ENCODE measurements around the gene FBXL20.

The FBXL20 gene

DNA sequence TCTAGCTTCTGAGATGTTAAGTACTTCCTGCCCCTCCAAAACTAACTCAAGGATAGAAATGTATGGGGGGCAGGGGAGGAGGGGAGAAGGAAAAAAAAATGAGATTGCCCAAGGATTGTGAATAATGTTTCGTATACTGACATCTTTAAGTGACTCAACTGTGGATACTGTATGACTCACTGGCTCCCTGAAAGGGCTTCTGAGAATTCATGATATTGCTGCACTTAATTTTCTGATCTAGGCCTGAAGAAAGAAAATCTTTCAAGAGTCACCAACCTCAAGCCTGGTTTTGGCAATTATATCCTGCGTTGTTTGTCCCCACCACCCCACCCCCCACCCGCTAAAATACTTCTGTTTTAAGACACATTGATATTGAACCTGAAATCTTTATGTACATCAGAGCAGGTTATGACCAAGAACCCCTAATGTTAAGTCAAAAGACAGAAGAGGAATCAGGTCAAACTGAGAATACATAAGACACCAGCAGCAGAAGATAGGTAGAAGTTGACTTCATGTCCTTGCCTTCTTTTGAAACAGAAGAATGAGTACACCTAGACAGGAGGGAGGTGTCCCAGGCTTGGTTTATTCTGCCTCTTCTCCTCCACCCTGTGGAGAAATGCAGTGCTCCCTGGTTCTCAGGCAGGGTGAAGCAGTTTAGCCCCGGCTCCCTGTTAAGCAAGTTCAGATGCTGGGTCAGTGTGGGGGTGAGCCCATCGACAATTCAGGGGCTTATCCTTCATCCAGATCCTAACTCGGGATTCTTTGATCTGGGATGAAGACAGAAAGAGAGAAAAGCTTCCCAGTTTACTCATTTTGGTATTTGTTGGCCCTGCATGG is 3.3 kb upstream of the FBXL20 start:
- H3K4me3 ChIP-seq (ENCODE audit: low read depth, low read length) = no peak overlapping the region
- TF ChIP-seq, protein P1, sequence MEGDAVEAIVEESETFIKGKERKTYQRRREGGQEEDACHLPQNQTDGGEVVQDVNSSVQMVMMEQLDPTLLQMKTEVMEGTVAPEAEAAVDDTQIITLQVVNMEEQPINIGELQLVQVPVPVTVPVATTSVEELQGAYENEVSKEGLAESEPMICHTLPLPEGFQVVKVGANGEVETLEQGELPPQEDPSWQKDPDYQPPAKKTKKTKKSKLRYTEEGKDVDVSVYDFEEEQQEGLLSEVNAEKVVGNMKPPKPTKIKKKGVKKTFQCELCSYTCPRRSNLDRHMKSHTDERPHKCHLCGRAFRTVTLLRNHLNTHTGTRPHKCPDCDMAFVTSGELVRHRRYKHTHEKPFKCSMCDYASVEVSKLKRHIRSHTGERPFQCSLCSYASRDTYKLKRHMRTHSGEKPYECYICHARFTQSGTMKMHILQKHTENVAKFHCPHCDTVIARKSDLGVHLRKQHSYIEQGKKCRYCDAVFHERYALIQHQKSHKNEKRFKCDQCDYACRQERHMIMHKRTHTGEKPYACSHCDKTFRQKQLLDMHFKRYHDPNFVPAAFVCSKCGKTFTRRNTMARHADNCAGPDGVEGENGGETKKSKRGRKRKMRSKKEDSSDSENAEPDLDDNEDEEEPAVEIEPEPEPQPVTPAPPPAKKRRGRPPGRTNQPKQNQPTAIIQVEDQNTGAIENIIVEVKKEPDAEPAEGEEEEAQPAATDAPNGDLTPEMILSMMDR (IDR thresholded peaks at IDR 0.05; ENCODE audit: low read depth, low read length) = no peak
- in situ Hi-C loops (cut with HindIII; ENCODE audit: low sequenced_read_pairs) = no loop called here
- DNase-seq (ENCODE audit: low read depth, low spot score) = peak; percentile 84

DNA sequence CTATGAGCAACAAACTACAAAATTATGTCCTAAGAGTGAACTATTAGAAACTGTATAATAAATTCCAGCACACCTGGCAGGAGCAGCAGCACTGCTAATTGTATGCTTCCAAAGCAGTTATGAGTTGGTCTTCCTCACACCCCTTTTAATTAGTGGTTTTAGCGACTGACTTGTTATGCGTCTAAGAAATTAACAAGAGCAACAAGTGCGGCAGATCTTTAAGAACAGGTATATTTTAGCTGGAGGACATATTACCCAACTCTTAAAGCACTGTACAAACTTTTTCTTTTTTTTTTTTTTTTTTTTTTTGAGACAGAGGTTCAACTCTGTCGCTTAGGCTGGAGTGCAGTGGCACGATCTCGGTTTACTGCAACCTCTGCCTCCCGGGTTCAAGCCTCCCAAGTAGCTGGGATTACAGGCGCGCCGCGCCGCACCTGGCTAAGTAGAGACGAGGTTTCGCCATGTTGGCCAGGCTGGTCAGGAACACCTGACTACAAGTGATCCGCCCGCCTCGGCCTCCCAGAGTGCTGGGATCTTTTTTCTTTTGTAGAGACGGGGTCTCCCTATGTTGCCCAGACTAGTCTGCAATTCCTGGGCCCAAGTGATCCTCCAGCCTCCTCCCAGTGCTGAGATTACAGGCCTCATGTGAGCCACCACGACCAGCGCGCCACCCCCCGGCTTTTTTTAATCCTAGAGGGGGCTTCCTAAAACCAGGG is 1.6 kb upstream of the FBXL20 start:
- TF ChIP-seq, protein P1 (IDR thresholded peaks at IDR 0.05; ENCODE audit: low read depth, low read length) = no peak
- no peak overlapping the region for H3K4me3 ChIP-seq (ENCODE audit: low read depth, low read length)
- DNase-seq (ENCODE audit: low read depth, low spot score) = no peak
- in situ Hi-C loops (cut with HindIII; ENCODE audit: low sequenced_read_pairs) = no loop called here

DNA sequence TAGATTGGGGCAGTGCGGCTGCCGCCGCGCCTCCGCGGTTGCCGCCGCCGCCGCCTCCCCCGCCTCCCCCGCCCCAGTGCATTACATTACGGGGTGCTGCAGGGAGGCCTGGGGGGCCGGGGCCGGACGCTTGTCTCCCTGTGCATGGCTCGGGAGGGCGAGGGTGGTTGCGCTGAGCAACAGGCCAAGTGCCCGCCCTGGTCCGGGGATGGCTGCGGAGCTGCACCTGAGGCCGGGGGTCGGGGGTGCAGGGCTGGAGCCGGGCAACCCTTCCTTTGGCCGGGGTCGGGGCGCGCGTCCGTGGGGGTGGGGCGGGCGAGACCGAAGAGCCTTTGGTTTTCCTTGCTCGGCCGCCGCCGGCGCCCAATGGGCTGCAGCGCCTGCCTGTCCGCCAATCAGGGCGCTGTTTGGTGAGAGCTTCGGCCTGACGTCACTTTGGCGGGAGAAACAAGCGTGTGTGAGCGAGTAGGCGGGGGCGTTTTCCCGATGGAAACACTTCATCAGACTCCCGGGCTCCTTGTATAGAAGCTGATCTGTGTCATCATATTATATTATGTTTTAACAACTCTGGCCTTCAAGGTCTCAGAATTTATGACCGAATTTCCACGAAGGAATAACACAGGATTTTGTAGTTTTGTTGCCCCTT is 941 bp upstream of the FBXL20 start:
- TF ChIP-seq, protein P1 (IDR thresholded peaks at IDR 0.05; ENCODE audit: low read depth, low read length) = no peak
- in situ Hi-C loops (cut with HindIII; ENCODE audit: low sequenced_read_pairs) = no loop called here
- DNase-seq (ENCODE audit: low read depth, low spot score) = peak; percentile 94
- peak overlapping the region; percentile 83 for H3K4me3 ChIP-seq (ENCODE audit: low read depth, low read length)

DNA sequence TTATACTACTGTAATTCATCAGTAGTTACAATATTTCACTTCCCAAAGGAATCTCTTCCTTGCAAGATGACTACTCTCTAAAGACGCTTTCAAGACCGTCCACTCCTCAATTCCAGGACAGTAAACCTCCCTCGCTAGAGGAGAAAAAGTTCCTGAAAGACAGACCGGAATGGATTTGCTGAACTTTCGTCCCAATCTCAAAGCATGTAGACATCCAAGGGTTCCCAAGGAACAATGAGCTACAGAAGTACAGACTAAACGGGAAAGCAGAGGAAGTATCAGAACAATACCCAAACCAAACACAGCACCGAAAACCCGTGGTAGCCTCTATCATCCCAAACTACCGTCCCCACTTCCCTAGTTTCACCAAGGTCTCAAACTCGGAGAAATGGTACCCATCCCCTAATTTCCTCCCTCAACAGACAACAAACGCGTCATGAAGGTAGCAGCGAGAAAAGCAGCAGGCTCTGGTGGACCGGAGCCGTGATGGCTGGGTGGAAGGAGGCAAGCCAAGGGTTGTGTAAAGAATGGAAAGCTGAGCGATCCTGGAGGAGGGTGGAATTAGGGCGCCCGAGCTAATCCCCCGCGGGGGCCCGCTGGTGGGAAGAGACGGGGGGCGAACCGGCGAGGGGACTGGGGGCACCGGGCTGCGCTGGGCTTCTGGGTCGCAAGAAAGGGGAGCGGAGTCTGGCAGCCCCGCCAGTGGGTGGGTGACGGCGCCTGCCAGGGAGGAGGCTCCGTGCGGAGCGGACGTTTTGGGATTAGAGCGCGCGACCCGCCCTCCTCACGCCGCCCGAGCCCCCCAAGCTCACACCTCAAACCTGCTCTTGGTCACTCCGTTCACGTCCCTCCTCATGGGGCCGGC is 647 bp downstream of the FBXL20 start:
- in situ Hi-C loops (cut with HindIII; ENCODE audit: low sequenced_read_pairs) = no loop called here
- DNase-seq (ENCODE audit: low read depth, low spot score) = peak; percentile 21
- H3K4me3 ChIP-seq (ENCODE audit: low read depth, low read length) = peak overlapping the region; percentile 83
- TF ChIP-seq, protein P1 (IDR thresholded peaks at IDR 0.05; ENCODE audit: low read depth, low read length) = no peak

DNA sequence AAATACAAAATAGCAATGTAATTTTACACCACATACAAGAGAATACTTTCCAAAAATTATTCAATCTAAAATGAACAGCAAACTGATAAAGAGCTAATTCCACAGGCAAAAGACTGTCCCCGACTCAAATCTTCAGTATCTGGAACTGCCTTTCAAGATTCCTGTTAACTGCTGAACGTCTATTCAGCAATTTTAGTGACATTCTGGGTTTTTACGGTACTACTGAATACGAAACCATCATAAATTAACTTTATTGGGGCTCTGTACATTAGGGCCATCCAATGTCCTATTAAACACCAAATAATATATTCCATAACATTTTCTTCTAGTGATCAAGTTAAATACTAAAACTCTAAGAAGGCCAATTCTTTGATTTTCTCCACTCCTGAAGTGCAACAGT is 1.6 kb downstream of the FBXL20 start:
- no peak for DNase-seq (ENCODE audit: low read depth, low spot score)
- in situ Hi-C loops (cut with HindIII; ENCODE audit: low sequenced_read_pairs) = no loop called here
- TF ChIP-seq, protein P1 (IDR thresholded peaks at IDR 0.05; ENCODE audit: low read depth, low read length) = no peak
- no peak overlapping the region for H3K4me3 ChIP-seq (ENCODE audit: low read depth, low read length)

DNA sequence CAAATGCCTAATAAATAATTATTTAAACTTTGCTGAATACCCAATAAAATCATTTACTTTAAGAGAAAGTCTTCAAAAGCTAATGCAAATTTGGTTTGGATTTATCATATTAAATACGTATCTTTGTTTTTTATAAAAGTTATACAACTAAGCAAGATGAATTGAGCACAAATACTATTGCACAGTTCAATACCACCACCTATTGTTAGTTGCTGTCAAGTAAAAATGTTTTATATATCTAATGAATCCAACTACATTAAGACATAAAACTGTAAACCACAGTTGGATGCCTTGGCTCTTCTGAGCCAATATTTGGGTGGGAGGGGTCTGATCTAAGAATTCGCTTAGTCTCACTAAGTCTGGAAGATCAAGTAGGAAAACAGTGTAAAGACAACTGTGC is 7.7 kb downstream of the FBXL20 start:
- TF ChIP-seq, protein P1 (IDR thresholded peaks at IDR 0.05; ENCODE audit: low read depth, low read length) = no peak
- no peak for DNase-seq (ENCODE audit: low read depth, low spot score)
- in situ Hi-C loops (cut with HindIII; ENCODE audit: low sequenced_read_pairs) = no loop called here
- H3K4me3 ChIP-seq (ENCODE audit: low read depth, low read length) = no peak overlapping the region

Measured in astrocyte of the spinal cord (primary cell).